ENCODE results near the gene DOCK2. TPM values are rescaled to one million over a fixed set of nuclear protein-coding genes. Genes with fewer than 3 reads are reported as not detected.
"Not testable (repeated sequence)": the region's sequence is repeated elsewhere in the genome, so short reads cannot be mapped to it uniquely, and the experiment has no call there.

Gene DOCK2
- polyA plus RNA-seq, 3 donors, result 2.6 to 3.6 (median 2.6) TPM

- no peak for DNase-seq (ENCODE audit: extremely low read depth in 1 of 11, low read depth in 9 of 11, low spot score in 4 of 11)
Observed at GRCh38 chr5:169934990-169935389, 297.9 kb downstream of the DOCK2 start.

- no peak for DNase-seq (ENCODE audit: extremely low read depth in 1 of 11, low read depth in 9 of 11, low spot score in 4 of 11)
Observed at GRCh38 chr5:169935762-169936161, 298.7 kb downstream of the DOCK2 start.

GRCh38 chr5:169938439-169938838 lies 301.4 kb downstream of the DOCK2 start:
- no peak for DNase-seq (ENCODE audit: extremely low read depth in 1 of 11, low read depth in 9 of 11, low spot score in 4 of 11)

GRCh38 chr5:169939731-169940130 lies 302.7 kb downstream of the DOCK2 start:
- no peak for DNase-seq (ENCODE audit: extremely low read depth in 1 of 11, low read depth in 9 of 11, low spot score in 4 of 11)

- no peak for DNase-seq (ENCODE audit: extremely low read depth in 1 of 11, low read depth in 9 of 11, low spot score in 4 of 11)
Observed at GRCh38 chr5:169941542-169941941, 304.5 kb downstream of the DOCK2 start.

GRCh38 chr5:169942181-169942580 lies 305.1 kb downstream of the DOCK2 start:
- no peak for DNase-seq (ENCODE audit: extremely low read depth in 1 of 11, low read depth in 9 of 11, low spot score in 4 of 11)

GRCh38 chr5:169943026-169943425 lies 306.0 kb downstream of the DOCK2 start:
- no peak for DNase-seq (ENCODE audit: extremely low read depth in 1 of 11, low read depth in 9 of 11, low spot score in 4 of 11)

- DNase-seq (ENCODE audit: extremely low read depth in 1 of 11, low read depth in 9 of 11, low spot score in 4 of 11), result no peak
Observed at GRCh38 chr5:169944115-169944514, 307.0 kb downstream of the DOCK2 start.

GRCh38 chr5:169944922-169945680 lies 308.0 kb downstream of the DOCK2 start:
- DNase-seq (ENCODE audit: extremely low read depth in 1 of 11, low read depth in 9 of 11, low spot score in 4 of 11), result no peak

- peak in 8 of 11 donors; percentile 13 to 30 (median 18) for DNase-seq (ENCODE audit: extremely low read depth in 1 of 11, low read depth in 9 of 11, low spot score in 4 of 11)
Observed at GRCh38 chr5:169945831-169946261, 308.8 kb downstream of the DOCK2 start.

- no peak for DNase-seq (ENCODE audit: extremely low read depth in 1 of 11, low read depth in 9 of 11, low spot score in 4 of 11)
Observed at GRCh38 chr5:169946743-169947295, 309.7 kb downstream of the DOCK2 start.

- DNase-seq (ENCODE audit: extremely low read depth in 1 of 11, low read depth in 9 of 11, low spot score in 4 of 11), result no peak
Observed at GRCh38 chr5:169950333-169950732, 313.3 kb downstream of the DOCK2 start.

GRCh38 chr5:169953196-169953595 lies 316.1 kb downstream of the DOCK2 start:
- not testable (repeated sequence) for DNase-seq (ENCODE audit: extremely low read depth in 1 of 11, low read depth in 9 of 11, low spot score in 4 of 11)

GRCh38 chr5:169954786-169955185 lies 317.7 kb downstream of the DOCK2 start:
- no peak for DNase-seq (ENCODE audit: extremely low read depth in 1 of 11, low read depth in 9 of 11, low spot score in 4 of 11)

- DNase-seq (ENCODE audit: extremely low read depth in 1 of 11, low read depth in 9 of 11, low spot score in 4 of 11), result no peak
Observed at GRCh38 chr5:169956126-169956525, 319.1 kb downstream of the DOCK2 start.

GRCh38 chr5:169956756-169957155 lies 319.7 kb downstream of the DOCK2 start:
- DNase-seq (ENCODE audit: extremely low read depth in 1 of 11, low read depth in 9 of 11, low spot score in 4 of 11), result no peak

- no peak for DNase-seq (ENCODE audit: extremely low read depth in 1 of 11, low read depth in 9 of 11, low spot score in 4 of 11)
Observed at GRCh38 chr5:169958278-169958677, 321.2 kb downstream of the DOCK2 start.

GRCh38 chr5:169960659-169961058 lies 323.6 kb downstream of the DOCK2 start:
- DNase-seq (ENCODE audit: extremely low read depth in 1 of 11, low read depth in 9 of 11, low spot score in 4 of 11), result no peak

GRCh38 chr5:169964246-169964645 lies 327.2 kb downstream of the DOCK2 start:
- DNase-seq (ENCODE audit: extremely low read depth in 1 of 11, low read depth in 9 of 11, low spot score in 4 of 11), result no peak

- no peak for DNase-seq (ENCODE audit: extremely low read depth in 1 of 11, low read depth in 9 of 11, low spot score in 4 of 11)
Observed at GRCh38 chr5:169970339-169970738, 333.3 kb downstream of the DOCK2 start.
